ENCODE results near the gene RPE.

- TF ChIP-seq CTCF (conservative IDR thresholded peaks at IDR 0.05 in 1 of 2, IDR thresholded peaks at IDR 0.05 in 1 of 2; ENCODE audit: extremely low read depth in 1 of 2, insufficient read depth in 1 of 2, low read depth in 1 of 2, low read length in 2 of 2) = peak; percentile 76 to 79
- no peak for TF ChIP-seq EZH2 (IDR thresholded peaks at IDR 0.05; ENCODE audit: borderline replicate concordance, low read length)
Observed at GRCh38 chr2:209960676-209961630, 41.5 kb upstream of the RPE start.
